Measurements from ENCODE around the gene ROGDI. TPM values are rescaled to one million over a fixed set of nuclear protein-coding genes. Genes with fewer than 3 reads are reported as not detected.

ROGDI gene
- total and polyA plus RNA-seq, 9 of the 15 experiments (the other 6 are each of a cell fraction or from before 2014, with no cell fraction given): 0.97 to 37.3 (median 16.5) TPM

DNA sequence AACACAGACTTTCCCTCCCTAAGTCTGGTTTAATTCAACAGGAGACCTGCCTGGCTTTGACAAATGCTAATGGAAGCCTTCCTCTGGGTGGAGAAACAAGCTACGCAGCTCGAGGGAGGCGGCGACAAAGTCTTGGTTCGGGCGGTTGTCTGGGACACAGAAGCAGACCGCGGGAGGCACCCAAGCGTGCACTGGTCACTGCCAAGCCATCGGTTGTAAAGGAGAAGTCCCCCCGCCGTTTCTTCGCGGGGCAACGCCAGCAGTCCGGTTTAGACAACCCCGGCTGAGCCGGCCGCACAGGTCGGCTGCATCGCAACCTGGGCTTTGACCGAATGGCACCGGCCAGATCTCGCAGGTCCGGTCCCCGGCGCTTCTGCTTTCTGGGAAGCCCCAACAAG, 44.1 kb upstream of the ROGDI start (continued):
- TF ChIP-seq, protein P1, sequence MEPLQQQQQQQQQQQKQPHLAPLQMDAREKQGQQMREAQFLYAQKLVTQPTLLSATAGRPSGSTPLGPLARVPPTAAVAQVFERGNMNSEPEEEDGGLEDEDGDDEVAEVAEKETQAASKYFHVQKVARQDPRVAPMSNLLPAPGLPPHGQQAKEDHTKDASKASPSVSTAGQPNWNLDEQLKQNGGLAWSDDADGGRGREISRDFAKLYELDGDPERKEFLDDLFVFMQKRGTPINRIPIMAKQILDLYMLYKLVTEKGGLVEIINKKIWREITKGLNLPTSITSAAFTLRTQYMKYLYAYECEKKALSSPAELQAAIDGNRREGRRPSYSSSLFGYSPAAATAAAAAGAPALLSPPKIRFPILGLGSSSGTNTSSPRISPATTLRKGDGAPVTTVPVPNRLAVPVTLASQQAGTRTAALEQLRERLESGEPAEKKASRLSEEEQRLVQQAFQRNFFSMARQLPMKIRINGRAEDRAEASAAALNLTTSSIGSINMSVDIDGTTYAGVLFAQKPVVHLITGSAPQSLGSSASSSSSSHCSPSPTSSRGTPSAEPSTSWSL (CRISPR knock-in tag; IDR thresholded peaks at IDR 0.05; ENCODE audit: borderline replicate concordance): no peak
- no peak for TF ChIP-seq POLR3G (IDR thresholded peaks at IDR 0.05; ENCODE audit: extremely low read depth, insufficient read length, insufficient replicate concordance)
- TF ChIP-seq YY1 (IDR thresholded peaks at IDR 0.05; ENCODE audit: borderline replicate concordance in 1 of 3, control insufficient read depth in 1 of 3, extremely low read depth in 1 of 3, insufficient read depth in 3 of 3, insufficient read length in 1 of 3, insufficient replicate concordance in 2 of 3, low read depth in 1 of 3, low read length in 2 of 3): peak in 1 of 3 experiments; percentile 9
- no peak for TF ChIP-seq NCOA2 (IDR thresholded peaks at IDR 0.05; ENCODE audit: partially characterized antibody in 2 of 2)

- Histone ChIP-seq H3K36me3 (ENCODE audit: control insufficient read depth, insufficient read depth, low read length) (peaks cover 92% of the 10 kb centered on the region), H3K27ac (ENCODE audit: extremely low read depth, low read depth, low read length) (no peak overlapping the region), H2AFZ (ENCODE audit: low read depth, low read length) (no peak overlapping the region), H3K27me3 (ENCODE audit: control insufficient read depth in 2 of 2, insufficient read depth in 2 of 2, low read length in 2 of 2) (no peaks in the 10 kb centered on the region), H3K4me1 (replicated peaks in 1 of 2; ENCODE audit: control insufficient read depth in 2 of 2, insufficient read depth in 2 of 2, low read length in 2 of 2) (peaks cover 0 to 2% of the 10 kb centered on the region in 2 experiments; a peak in 2 of 5 replicates), H4K20me1 (replicated peaks; ENCODE audit: control insufficient read depth, insufficient read depth, low read length) (peaks cover 4% of the 10 kb centered on the region), H3K4me2 (ENCODE audit: insufficient read depth, low read length) (no peak overlapping the region), H3K4me3 (no peak overlapping the region), H3K79me2 (ENCODE audit: control insufficient read depth, insufficient read depth, low read length) (peaks cover 24% of the 10 kb centered on the region), H3K9me3 (replicated peaks; ENCODE audit: control insufficient read depth, insufficient read depth, low read depth, low read length) (no peaks in the 10 kb centered on the region), H3K9me1 (ENCODE audit: control insufficient read depth, insufficient read depth, low read length) (no peaks in the 10 kb centered on the region), H3K9ac (ENCODE audit: insufficient read depth in 1 of 2, low read depth in 2 of 2, low read length in 2 of 2) (no peak overlapping the region)
- peak; percentile 44 for FAIRE-seq
- intact Hi-C loops (cut with micrococcal nuclease) (no loop called here), in situ Hi-C loops (cut with MboI) (no loop called here)
- BruUV-seq (replicated peaks): no TSS peak
- ChIA-PET CTCF (ENCODE audit: low intra/inter-chr PET ratio) (no interaction called here), POLR2A (no interaction called here)
- no peak for DNase-seq (ENCODE audit: extremely low read depth in 1 of 4, low spot score in 3 of 4)
- TF ChIP-seq DEAF1 (CRISPR knock-in tag; IDR thresholded peaks at IDR 0.05) (no peak), TBP (optimal IDR thresholded peaks at IDR 0.05; ENCODE audit: low read depth, low read length) (no peak), THAP12 (CRISPR knock-in tag; IDR thresholded peaks at IDR 0.05) (no peak), FOXP1 (CRISPR knock-in tag; IDR thresholded peaks at IDR 0.05) (no peak)
- TF ChIP-seq, protein P2, sequence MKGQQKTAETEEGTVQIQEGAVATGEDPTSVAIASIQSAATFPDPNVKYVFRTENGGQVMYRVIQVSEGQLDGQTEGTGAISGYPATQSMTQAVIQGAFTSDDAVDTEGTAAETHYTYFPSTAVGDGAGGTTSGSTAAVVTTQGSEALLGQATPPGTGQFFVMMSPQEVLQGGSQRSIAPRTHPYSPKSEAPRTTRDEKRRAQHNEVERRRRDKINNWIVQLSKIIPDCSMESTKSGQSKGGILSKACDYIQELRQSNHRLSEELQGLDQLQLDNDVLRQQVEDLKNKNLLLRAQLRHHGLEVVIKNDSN (CRISPR knock-in tag; IDR thresholded peaks at IDR 0.05): no peak
- 67% methylated on average over 3 of the region's 5 CpGs for WGBS (ENCODE audit: insufficient coverage, low coverage, missing lambda C conversion rate)
- ATAC-seq: no peak
Observed at GRCh38 chr16:4840984-4841383, 38.6 kb upstream of the ROGDI start.

All from K562 (cell line).